ENCODE measurements around the gene DLG2.

GRCh38 chr11:83648610-83649527 lies 1978.3 kb downstream of the DLG2 start:
- no peak for TF ChIP-seq EP300 (IDR thresholded peaks at IDR 0.05)
- TF ChIP-seq CTCF (IDR thresholded peaks at IDR 0.05): no peak

All from tibial nerve (tissue), 4 donors.